ENCODE data around the gene CNKSR3.

The CNKSR3 gene

GRCh38 chr6:154410619-154411072 is 99.8 kb downstream of the CNKSR3 start:
- DNase-seq = peak; percentile 31

DNA sequence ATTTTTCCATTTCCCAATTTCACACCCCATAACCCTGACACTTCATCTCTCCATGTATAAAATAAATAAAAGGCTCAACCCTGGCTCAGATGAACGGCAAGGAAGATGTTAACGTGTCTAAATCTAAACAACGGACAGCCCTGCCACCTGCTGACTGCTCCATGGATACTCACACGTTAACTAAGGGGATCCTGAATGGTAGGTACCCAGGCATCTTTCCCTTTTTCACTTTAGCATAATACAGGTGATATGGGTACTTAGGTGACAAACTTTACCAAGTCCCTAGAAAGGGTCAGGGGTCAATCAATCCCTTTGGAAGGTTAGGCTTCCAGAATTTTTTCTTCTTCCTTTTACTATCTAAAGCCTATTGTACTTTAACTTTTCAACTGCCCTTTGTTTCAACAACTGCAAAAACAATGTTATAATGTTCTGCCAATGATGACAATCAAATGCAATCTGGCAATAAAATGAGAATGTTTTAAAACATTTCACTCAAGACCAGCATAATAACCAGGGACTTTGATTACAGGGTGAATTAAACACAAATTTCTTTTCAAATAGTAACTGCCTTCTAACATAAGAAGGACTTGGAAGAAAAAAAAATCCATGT is 101.5 kb downstream of the CNKSR3 start:
- no peak for DNase-seq

DNA sequence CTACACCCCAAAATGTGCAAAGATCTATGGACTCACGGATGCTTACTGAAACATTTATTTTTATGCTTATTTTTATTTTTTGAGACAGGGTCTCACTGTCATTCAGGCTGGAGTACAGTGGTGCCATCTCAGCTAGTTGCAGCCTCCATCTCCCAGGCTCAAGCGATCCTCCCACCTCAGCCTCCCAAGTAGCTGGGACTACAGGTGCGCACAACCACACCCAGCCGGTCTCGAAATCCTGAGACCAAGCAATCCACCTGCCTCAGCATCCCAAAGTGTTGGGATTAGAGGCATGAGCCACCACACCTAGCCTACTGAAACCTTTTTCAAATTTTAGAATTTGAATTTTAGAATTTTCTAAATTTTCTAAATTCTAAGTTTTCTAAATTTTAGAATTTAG is 103.0 kb downstream of the CNKSR3 start:
- no peak for DNase-seq

DNA sequence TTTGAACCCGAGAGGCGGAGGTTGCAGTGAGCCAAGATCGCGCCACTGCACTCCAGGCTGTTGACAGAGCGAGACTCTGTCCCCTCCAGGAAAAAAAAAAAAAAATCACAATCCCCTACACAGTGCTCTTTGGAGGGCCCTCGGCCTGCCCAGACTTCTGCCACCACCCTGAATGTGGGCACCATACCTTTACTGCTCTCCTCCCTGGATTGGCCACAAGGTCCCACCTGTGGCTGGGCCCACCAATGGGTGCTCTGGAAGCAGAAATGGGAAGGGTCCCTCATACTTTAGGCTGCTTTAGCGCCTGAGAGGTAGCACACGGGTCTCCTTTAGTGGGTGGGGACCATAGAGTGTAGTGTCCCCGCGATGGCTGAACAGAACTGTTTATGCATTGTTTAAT is 103.6 kb downstream of the CNKSR3 start:
- DNase-seq = no peak

- no peak for DNase-seq
Observed at GRCh38 chr6:154406301-154406700, 104.2 kb downstream of the CNKSR3 start.

- no peak for DNase-seq
Observed at GRCh38 chr6:154404791-154405400, 105.6 kb downstream of the CNKSR3 start.

DNA sequence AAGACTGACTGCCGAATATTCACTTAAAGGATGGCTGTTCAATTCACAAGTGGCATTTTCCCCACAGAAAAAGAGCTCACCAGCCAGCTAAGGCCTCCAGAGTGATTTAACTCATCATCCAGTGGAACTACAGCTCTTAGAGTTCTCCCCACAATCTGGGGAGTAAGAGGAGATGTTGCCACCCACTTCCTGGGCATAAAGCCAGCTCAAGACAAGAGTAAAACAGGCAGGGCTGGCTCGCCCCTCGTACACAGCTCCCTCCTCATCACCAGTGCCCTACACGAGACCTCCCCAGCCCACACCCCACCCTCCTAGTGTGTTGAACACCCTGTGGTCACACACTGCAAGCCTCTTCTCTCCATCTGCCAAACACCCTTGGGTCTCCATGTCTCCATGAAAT is 106.7 kb downstream of the CNKSR3 start:
- DNase-seq = peak; percentile 8

DNA sequence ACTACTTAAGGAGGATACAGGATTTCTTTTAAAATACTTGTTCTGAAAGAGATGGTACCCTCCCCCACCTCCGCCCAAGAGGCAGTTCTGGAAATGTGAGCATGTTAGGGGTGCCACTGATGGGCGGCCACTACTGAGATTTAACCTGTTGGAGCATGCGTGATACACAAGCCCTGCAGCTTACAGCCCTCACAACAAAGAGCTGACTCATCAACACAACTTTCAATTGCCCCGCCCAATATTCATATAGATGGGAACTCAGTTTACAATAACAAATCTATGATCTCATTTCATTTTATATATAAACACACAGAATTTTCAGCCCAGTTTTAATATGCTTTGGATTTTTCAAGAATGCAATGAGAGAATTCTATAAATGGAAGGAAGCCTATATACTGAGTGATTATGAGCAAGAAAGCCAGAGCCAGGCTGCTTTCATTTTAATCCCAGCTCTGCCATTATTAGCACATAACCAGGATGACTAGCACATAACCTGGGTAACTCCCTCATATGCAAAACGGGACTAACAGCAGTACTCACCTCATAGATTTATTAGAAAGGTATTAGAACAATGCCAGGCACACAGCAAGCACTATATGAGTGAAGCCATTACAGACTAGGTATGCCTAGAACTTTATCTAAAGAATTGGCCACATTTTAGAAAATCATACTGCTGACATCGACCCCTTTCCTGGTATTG is 108.3 kb downstream of the CNKSR3 start:
- DNase-seq = no peak

DNA sequence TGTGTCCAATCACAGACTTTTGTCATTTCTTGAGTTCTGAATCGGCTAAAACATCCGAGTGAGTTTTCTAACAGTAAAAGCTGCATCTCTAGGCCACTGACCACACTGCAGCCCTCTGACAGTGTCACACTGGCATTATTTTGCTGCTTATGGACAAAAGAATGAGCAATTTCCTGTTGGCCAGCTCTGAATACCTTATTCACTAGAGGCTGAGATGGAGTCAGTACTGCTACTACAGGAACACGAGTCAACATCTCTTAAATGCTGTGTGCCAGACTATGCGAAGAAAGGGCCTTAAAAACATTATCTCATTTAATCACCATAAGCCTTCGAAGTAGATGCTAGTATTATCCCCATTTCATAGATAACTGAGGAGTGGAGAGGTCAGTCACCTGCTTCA is 111.4 kb downstream of the CNKSR3 start:
- no peak for DNase-seq

DNA sequence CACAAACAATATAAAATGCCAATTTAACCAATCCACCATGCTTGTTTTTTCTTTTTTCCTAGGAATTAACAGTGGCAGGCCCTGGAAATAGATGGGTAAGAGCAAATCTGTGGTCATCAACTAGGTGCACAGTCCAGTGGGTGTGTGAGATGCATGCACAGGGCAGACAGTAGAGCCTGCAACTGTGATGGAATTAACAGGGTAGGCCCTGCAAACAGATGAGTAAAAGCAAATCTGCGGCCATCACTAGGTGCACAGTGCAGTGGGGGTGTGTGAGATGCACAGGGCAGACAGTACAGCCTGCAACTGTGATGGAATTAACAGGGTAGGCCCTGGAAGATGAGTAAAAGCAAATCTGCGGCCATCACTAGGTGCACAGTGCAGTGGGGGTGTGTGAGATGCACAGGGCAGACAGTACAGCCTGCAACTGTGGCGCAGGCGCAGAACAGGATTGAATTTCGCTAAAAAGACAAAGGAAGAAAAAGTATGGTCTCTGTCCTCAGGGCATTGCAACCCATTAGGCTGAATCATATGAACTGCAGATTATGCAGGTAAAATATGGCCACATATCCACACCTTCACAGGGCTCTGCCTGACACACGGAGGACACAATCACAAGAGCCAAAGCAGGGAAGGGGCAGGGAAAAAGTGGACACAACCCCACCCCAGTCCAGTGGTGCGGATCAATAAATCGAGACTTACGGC is 112.8 kb downstream of the CNKSR3 start:
- DNase-seq = no peak

DNA sequence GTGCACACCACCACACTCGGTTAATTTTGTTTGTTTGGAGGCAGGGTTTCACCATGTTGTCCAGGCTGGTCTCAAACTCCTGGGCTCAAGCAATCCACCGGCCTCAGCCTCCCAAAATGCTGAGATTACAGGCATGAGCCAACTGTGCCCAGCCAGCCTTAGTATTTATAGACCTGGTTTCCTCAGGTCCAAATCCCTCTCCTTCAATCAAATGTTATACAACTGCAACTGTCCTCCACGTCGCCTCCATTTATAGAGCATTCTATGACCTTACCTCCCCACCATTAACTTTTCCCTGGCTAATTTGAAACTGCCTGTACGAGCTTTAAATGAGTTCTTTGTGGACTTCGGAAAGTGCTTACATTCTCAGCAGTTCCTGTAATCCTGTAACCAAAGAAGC is 114.6 kb downstream of the CNKSR3 start:
- no peak for DNase-seq

- no peak for DNase-seq
Observed at GRCh38 chr6:154395316-154395715, 115.2 kb downstream of the CNKSR3 start.

DNA sequence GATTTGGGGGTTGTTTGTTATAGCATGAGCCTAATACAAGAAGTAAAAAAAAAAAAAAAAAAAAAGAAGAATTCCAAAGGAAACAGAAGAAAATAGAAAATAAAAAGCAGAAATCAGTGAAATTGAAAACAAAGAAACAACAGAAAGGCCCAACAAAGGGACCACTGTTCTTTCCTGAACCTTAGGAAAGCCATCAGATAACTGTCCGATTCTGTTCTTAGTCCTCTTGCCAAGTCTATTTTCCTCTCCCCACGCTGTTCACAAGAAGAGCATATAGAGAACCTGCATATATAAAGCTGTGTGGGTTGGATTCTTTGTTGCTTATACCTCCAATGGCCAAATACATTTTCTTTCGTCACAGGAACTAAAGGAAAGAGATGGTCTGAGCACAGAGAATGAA is 115.9 kb downstream of the CNKSR3 start:
- no peak for DNase-seq

DNA sequence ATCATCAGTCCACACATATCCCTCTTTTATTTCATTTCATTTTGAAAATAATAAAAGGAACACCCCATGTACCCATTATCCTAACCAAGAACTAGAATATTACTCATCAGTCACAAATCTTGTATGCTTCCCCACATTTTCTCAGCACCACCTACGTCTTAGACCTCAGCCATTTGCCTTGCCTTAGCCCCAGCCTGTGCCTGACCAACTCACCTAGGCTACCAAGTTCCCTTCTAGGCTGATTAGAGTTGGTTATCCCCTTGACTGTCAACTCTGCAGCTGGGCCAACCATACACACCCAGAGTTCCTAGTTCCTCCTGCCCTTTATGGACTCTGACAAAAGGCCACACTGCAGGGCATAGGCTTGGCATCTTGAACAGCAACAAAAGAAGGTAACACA is 120.5 kb downstream of the CNKSR3 start:
- no peak for DNase-seq

DNA sequence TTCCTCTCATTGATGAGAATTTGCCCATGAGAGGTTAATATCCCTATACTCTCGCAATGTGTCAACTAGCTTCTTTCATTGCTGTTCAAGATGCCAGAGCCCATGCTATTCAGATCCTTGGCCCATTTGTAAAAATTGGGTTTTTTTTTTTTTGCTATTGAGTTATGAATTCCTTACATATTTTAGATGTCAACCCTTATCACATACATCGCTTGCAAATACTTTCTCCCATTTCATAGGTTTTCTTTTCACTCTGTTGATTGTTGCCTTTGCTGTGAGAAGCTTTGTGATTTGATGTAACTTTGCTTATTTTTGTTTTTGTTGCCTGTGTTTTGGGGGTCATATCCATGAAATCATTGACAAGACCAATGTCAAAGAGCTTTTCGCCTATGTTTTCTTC is 121.7 kb downstream of the CNKSR3 start:
- no peak for DNase-seq

DNA sequence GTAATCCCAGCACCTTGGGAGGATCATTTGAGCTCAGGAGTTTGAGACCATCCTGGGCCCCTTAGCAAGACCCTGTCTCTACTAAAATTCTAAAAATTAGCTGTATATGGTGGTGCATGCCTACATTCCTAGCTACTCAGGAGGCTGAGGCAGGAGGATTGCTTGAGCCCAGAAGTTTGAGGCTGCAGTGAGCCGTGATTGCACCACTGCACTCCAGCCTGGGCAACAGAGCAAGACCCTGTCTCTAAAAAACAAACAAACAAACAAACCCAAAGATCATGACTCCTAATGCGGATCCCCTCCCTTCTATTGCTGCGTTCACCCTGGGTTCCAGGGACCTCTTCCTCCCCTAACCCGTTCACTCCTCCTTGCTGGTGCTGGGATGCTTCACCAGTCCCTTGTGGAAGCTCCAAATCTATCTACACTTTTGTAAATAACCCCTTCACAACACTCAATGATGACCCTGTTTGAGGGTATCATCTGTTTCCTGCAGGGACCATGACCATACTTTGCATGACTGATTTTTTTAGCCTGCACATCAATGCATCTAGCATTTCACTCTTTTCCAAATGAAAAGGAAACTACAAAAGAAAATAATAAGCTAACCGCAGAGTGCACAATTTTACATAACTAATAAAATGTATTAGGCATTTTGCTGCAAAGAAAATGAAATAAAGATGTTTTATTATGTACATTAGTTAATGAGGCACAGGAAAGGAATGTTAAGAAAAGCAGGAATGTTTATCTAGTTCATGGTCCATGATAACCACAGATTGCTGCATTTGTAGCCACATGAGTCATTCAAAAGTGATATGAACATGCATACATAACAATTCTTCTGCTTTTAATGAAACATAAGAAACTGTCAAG is 123.4 kb downstream of the CNKSR3 start:
- DNase-seq = no peak

DNA sequence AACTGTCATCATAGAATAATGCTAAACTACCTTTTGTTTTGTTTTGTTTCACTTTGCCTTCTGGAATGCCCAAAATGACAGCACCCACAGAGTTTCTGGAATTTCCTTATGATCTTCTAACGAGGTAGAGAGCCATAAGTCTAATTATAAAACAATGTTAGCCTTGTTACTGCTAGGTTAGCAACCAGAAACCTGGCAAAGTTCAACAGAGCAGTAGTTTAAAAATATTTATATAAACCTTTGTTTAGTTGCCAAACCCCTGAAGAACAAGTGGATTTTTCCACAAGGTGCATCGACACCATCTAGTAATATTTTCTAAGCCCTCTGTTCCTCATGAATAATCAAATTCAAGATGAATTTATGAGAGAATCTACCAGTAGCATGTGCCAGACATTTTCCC is 126.3 kb downstream of the CNKSR3 start:
- no peak for DNase-seq

- DNase-seq = no peak
Observed at GRCh38 chr6:154383273-154383672, 127.2 kb downstream of the CNKSR3 start.

GRCh38 chr6:154382740-154383139 is 127.7 kb downstream of the CNKSR3 start:
- DNase-seq = no peak

GRCh38 chr6:154381548-154381947 is 128.9 kb downstream of the CNKSR3 start:
- DNase-seq = no peak

- no peak for DNase-seq
Observed at GRCh38 chr6:154380741-154381140, 129.7 kb downstream of the CNKSR3 start.

DNA sequence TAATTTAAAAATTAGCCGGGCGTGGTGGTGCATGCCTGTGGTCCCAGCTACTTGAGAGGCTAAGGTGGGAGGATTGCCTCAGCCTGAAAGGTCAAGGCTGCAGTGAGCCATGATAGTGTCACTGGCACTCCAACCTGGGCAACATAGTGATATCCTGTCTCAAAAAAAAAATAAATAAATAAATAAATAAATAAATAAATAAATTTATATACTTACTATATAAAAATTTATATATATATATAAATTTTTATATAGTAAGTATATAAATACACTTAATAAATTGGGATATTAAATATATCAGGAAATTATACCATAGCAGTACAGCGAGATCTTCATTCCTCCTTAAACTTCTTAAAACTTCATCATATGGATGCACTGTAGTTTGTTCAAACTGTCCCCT is 130.9 kb downstream of the CNKSR3 start:
- no peak for DNase-seq

- DNase-seq = no peak
Observed at GRCh38 chr6:154378518-154378917, 132.0 kb downstream of the CNKSR3 start.

Data from DMS 273 treated with DMSO at 0.1 percent for 48 hours (cell line).